ENCODE results near the gene MACROD2. TPM values are rescaled to one million over a fixed set of nuclear protein-coding genes. Genes with fewer than 3 reads are reported as not detected.
"Not testable (repeated sequence)": the region's sequence is repeated elsewhere in the genome, so short reads cannot be mapped to it uniquely, and the experiment has no call there.

The MACROD2 gene
- total RNA-seq, 2 donors from 2014 or later: 8.3 to 21.8 TPM

DNA sequence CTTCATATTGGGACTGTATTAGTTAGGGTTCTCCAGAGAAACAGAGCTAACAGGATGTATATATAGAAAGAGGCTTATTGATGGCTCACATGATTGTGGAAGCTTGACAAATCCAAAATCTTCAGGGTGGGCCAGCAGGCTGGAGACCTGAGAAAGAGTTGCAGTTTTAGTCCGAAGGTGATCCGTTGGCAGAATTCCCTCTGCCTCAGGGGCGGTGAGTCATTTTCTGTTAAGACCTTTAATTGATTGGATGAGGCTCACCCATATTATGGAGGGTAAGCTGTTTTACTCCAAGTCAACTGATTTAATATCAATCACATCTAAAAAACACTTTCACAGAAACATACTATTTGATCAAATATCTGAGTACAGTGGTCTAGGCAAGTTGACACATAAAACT, 228.5 kb downstream of the MACROD2 start:
- 83 to 89% methylated on average over 3 of the region's 3 CpGs for WGBS, 2 donors
- no peak for ATAC-seq

DNA sequence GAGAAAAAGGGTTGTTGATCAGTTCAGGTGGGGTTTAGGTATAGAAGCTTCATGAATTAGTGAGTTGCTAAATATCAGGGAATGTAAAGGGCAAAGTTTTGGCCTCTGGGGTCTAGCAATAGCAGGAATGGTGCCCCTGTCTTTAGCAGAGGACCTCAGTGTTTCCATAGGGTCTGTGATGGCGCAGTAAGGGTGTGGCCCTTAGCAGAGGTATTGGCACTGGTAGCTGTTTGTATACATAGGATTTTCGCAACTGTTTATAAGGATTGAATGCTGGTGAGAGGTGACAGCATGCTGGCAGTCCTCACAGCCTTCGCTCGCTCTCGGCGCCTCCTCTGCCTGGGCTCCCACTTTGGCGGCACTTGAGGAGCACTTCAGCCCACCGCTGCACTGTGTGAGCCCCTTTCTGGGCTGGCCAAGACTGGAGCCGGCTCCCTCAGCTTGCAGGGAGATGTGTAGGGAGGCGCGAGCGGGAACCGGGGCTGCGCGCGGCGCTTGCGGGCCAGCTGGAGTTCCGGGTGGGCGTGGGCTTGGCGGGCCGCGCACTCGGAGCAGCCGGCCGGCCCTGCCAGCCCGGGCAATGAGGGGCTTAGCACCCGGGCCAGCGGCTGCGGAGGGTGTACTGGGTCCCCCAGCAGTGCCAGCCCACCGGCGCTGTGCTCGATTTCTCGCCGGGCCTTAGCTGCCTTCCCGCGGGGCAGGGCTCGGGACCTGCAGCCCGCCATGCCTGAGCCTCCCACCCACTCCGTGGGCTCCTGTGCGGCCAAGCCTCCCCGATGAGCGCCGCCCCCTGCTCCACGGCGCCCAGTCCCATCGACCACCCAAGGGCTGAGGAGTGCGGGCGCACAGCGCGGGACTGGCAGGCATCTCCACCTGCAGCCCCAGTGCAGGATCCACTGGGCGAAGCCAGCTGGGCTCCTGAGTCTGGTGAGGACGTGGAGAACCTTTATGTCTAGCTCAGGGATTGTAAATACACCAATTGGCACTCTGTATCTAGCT, 231.0 kb downstream of the MACROD2 start:
- H3K9me3 ChIP-seq; ATAC-seq; H3K36me3 ChIP-seq (replicated peaks in 1 of 2; ENCODE audit: insufficient read depth in 1 of 2, low read depth in 2 of 2); H3K4me1 ChIP-seq; H3K27ac ChIP-seq; H3K27me3 ChIP-seq; intact Hi-C loops (cut with DNase I): not testable (repeated sequence)
- peak in 2 of 4 donors; percentile 16 to 31 for DNase-seq
- H3K4me3 ChIP-seq: peak overlapping the region in 1 of 2 donors; percentile 15
- 26 to 33% methylated on average over 2 to 33 of the region's 53 CpGs for WGBS, 2 donors

More for the DNA sequence above, 228.5 kb downstream of the MACROD2 start:
- Histone ChIP-seq H3K9me3 (no peaks in the 10 kb centered on the region), H3K27ac (no peak overlapping the region), H3K4me1 (peaks cover 5% of the 10 kb centered on the region), H3K36me3 (replicated peaks in 1 of 2; ENCODE audit: insufficient read depth in 1 of 2, low read depth in 2 of 2) (no peaks in the 10 kb centered on the region), H3K27me3 (no peaks in the 10 kb centered on the region), H3K4me3 (no peak overlapping the region)
- TF ChIP-seq POLR2A (IDR thresholded peaks at IDR 0.05) (no peak), CTCF (IDR thresholded peaks at IDR 0.05) (no peak)
- DNase-seq: no peak
- intact Hi-C loops (cut with DNase I): no loop called here

DNA sequence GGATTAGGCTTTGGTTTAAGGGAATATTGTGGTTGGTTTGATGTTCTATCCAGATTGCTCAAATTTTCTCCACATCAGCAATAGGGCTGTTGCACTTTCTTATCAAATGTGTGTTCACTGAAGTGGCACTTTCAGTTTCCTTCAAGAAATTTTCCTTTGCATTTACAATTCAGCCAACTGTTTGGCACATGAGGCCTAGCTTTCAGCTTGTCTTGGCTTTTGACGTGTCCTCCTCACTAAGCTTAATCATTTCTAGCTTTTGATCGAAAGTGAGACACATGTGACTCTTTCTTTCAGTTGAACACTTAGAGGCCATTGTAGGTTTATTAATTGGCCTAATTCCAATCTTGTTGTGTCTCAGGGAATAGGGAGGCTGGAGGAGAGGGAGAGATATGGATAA, 237.3 kb downstream of the MACROD2 start:
- intact Hi-C loops (cut with DNase I): no loop called here
- H3K27ac ChIP-seq: no peak overlapping the region
- no peaks in the 10 kb centered on the region for H3K9me3 ChIP-seq
- no peaks in the 10 kb centered on the region for H3K27me3 ChIP-seq
- no peaks in the 10 kb centered on the region for H3K4me1 ChIP-seq
- ATAC-seq (no peak), DNase-seq (no peak)
- H3K36me3 ChIP-seq (replicated peaks in 1 of 2; ENCODE audit: insufficient read depth in 1 of 2, low read depth in 2 of 2): no peaks in the 10 kb centered on the region
- 61 to 75% methylated on average over 2 of the region's 2 CpGs for WGBS, 2 donors
- H3K4me3 ChIP-seq: no peak overlapping the region
- no peak for TF ChIP-seq CTCF (IDR thresholded peaks at IDR 0.05)
- no peak for TF ChIP-seq POLR2A (IDR thresholded peaks at IDR 0.05)

DNA sequence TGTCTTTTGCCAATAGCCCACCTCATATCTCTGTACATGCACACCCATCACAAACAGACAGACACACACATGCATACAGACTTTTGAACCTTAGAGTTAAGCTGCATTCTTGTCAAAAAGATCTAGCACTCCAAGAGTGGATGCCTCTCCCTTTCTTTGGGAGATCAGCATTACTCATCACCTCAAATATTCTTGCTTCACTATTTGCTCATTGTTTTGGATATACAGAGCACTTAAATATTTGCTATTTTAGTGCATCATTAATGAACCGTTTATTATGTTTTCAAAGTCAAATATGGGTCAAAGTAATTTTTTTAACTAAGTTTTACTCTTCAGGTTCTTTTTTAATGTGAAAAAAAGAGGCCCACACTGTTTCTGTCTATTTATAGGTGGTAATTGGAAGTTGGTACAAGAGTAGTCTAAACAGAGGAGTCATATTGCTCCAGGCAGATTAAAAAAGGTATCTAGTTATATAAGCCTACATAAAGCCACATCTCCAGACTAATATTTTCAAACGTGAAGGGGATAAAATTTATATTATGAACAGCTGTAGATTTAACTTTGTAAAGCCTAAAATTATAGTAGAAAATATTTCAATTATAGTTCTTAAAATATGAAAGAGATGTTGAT, 239.5 kb downstream of the MACROD2 start:
- no peak for DNase-seq
- Histone ChIP-seq H3K4me1 (no peaks in the 10 kb centered on the region), H3K36me3 (replicated peaks in 1 of 2; ENCODE audit: insufficient read depth in 1 of 2, low read depth in 2 of 2) (no peaks in the 10 kb centered on the region), H3K9me3 (no peaks in the 10 kb centered on the region), H3K27ac (no peak overlapping the region), H3K4me3 (no peak overlapping the region), H3K27me3 (no peaks in the 10 kb centered on the region)
- intact Hi-C loops (cut with DNase I): no loop called here
- WGBS, 2 donors: 60 to 63% methylated on average over 2 of the region's 2 CpGs
- ATAC-seq: no peak
- no peak for TF ChIP-seq CTCF (IDR thresholded peaks at IDR 0.05)

GRCh38 chr20:14235355-14235754, 240.0 kb downstream of the MACROD2 start:
- DNase-seq (no peak), ATAC-seq (no peak)
- H3K27me3 ChIP-seq: no peaks in the 10 kb centered on the region
- intact Hi-C loops (cut with DNase I): no loop called here
- TF ChIP-seq POLR2A (IDR thresholded peaks at IDR 0.05) (no peak), CTCF (IDR thresholded peaks at IDR 0.05) (no peak)
- no peak overlapping the region for H3K4me3 ChIP-seq
- no peak overlapping the region for H3K27ac ChIP-seq
- H3K9me3 ChIP-seq: no peaks in the 10 kb centered on the region
- H3K4me1 ChIP-seq: no peaks in the 10 kb centered on the region
- WGBS, 2 donors: 31 to 33% methylated on average over 2 of the region's 2 CpGs
- no peaks in the 10 kb centered on the region for H3K36me3 ChIP-seq (replicated peaks in 1 of 2; ENCODE audit: insufficient read depth in 1 of 2, low read depth in 2 of 2)

Data from body of pancreas (tissue), 4 donors.